H1 (cell line): ENCODE data around the gene IL10RA. TPM values are rescaled to one million over a fixed set of nuclear protein-coding genes. Genes with fewer than 3 reads are reported as not detected.

Experiments used
- CTCF ChIA-PET: fragments of 300-600 bp; sonication (Branson Sonifier 250); formaldehyde crosslinking; loops from one replicate; lab custom pipeline; 2021; ENCODE audit not compliant: partially characterized antibody; lab: Charles Lee
- POLR2A ChIA-PET: fragments of 300-600 bp; sonication (Branson Sonifier 250); formaldehyde crosslinking; loops from one replicate; lab custom pipeline; 2021; ENCODE audit warnings: inconsistent platforms; ENCODE audit not compliant: partially characterized antibody; lab: Charles Lee
- DNase-seq, 2 experiments: peaks; one replicate each; pipeline versions ENCODE4 v3.0.0 to v3.0.0-alpha.2; 2010 to 2022; ENCODE audit warnings: low spot score in 2 of 2, low read depth in 1 of 2, mixed read lengths in 1 of 2
- FAIRE-seq: peaks from 2 replicates; lab custom pipeline; 2011; peaks lifted over from hg19 to GRCh38; lab: Jason Lieb, UNC
- H2AFZ ChIP-seq: 2 replicates; pipeline ENCODE4 v1.8.1; 2012; ENCODE audit warnings: low read length, inconsistent platforms
- H2AK5ac ChIP-seq: 2 replicates; pipeline ENCODE4 v1.6.1; 2013; ENCODE audit warnings: low read depth, low read length
- H2BK120ac ChIP-seq: replicated peaks from 2 replicates; pipeline ENCODE3; 2013; ENCODE audit warnings: low read depth, low read length, inconsistent platforms
- H2BK12ac ChIP-seq: 2 replicates; pipeline ENCODE4 v1.6.1; 2013; ENCODE audit warnings: low read depth, low read length
- H2BK15ac ChIP-seq: 2 replicates; pipeline ENCODE4 v1.6.1; 2013; ENCODE audit warnings: low read length
- H2BK20ac ChIP-seq: 2 replicates; pipeline ENCODE4 v1.6.1; 2013; ENCODE audit warnings: low read length
- H2BK5ac ChIP-seq: 2 replicates; pipeline ENCODE4 v1.6.1; 2013; ENCODE audit warnings: low read depth, low read length
- H3K14ac ChIP-seq: 2 replicates; pipeline ENCODE4 v1.6.1; 2013; ENCODE audit warnings: inconsistent platforms; ENCODE audit not compliant: insufficient read length
- H3K18ac ChIP-seq: 2 replicates; pipeline ENCODE4 v1.6.1; 2013; ENCODE audit warnings: low read length; ENCODE audit errors: extremely low read depth
- H3K23ac ChIP-seq: 2 replicates; pipeline ENCODE4 v1.6.1; 2013; ENCODE audit warnings: inconsistent platforms; ENCODE audit not compliant: insufficient read length
- H3K23me2 ChIP-seq: 2 replicates; pipeline ENCODE4 v1.6.1; 2013; ENCODE audit warnings: low read depth, low read length
- H3K27ac ChIP-seq: 2 replicates; pipeline ENCODE4 v1.6.1; 2011; ENCODE audit warnings: low read depth, low read length, inconsistent platforms
- H3K27me3 ChIP-seq, 4 experiments: replicated peaks in 1 of 4; 1 replicate in 1 of 4; 2 replicates in 3 of 4; pipeline versions ENCODE4 v1.6.1 to v1.8.1; 2011 to 2013; ENCODE audit warnings: low read length in 3 of 4, mild to moderate bottlenecking in 3 of 4, inconsistent platforms in 2 of 4, mixed read lengths in 2 of 4, moderate library complexity in 1 of 4; ENCODE audit not compliant: control insufficient read depth in 3 of 4, insufficient read depth in 3 of 4; ENCODE audit errors: extremely low read depth in 1 of 4
- H3K36me3 ChIP-seq, 4 experiments: 2 replicates each; pipeline versions ENCODE4 v1.6.1 to v1.8.1; 2011 to 2013; ENCODE audit warnings: mild to moderate bottlenecking in 4 of 4, low read length in 3 of 4, moderate library complexity in 2 of 4, control low read depth in 1 of 4, inconsistent platforms in 1 of 4; ENCODE audit not compliant: insufficient read depth in 4 of 4, control insufficient read depth in 2 of 4
- H3K4ac ChIP-seq: replicated peaks from 2 replicates; pipeline ENCODE3; 2013; ENCODE audit warnings: low read length, low read depth, mixed read lengths, inconsistent platforms; ENCODE audit not compliant: insufficient read length
- H3K4me1 ChIP-seq, 4 experiments: replicated peaks in 1 of 4; 1 replicate in 1 of 4; 2 replicates in 3 of 4; pipeline versions ENCODE4 v1.6.1 to v1.8.1; 2011 to 2013; ENCODE audit warnings: low read length in 3 of 4, inconsistent platforms in 2 of 4, mixed read lengths in 1 of 4; ENCODE audit not compliant: insufficient read depth in 4 of 4, control insufficient read depth in 3 of 4
- H3K4me2 ChIP-seq, 2 experiments: 2 replicates each; pipeline versions ENCODE4 v1.6.1 to v1.8.1; 2011 to 2013; ENCODE audit warnings: low read depth in 2 of 2, low read length in 2 of 2, control low read depth in 1 of 2, inconsistent platforms in 1 of 2, mild to moderate bottlenecking in 1 of 2; ENCODE audit not compliant: insufficient read depth in 1 of 2
- H3K4me3 ChIP-seq, 4 experiments: fragments of 200-600, 300-600 bp in 1 of 4; sonication (generic), shearing (Covaris generic), sonication (Bioruptor Twin) in 1 of 4; 2 replicates each; pipeline versions ENCODE4 v1.5.1 to v1.8.1; 2011 to 2016; ENCODE audit warnings: low read length in 4 of 4, low read depth in 3 of 4, control low read depth in 2 of 4, inconsistent platforms in 2 of 4, mild to moderate bottlenecking in 2 of 4, mixed read lengths in 1 of 4, moderate library complexity in 1 of 4; ENCODE audit not compliant: insufficient read depth in 2 of 4; ENCODE audit errors: extremely low read depth in 1 of 4
- H3K56ac ChIP-seq: replicated peaks from 2 replicates; pipeline ENCODE3; 2013; ENCODE audit warnings: low read depth, mild to moderate bottlenecking, mixed read lengths, low read length, inconsistent platforms; ENCODE audit not compliant: insufficient read length
- H3K79me1 ChIP-seq: 2 replicates; pipeline ENCODE4 v1.6.1; 2013; ENCODE audit warnings: low read depth, low read length, control low read depth
- H3K79me2 ChIP-seq, 2 experiments: 2 replicates each; pipeline versions ENCODE4 v1.6.1 to v1.8.1; 2012 to 2013; ENCODE audit warnings: low read length in 2 of 2, mild to moderate bottlenecking in 2 of 2, inconsistent platforms in 1 of 2; ENCODE audit not compliant: insufficient read depth in 2 of 2, control insufficient read depth in 1 of 2
- H3K9ac ChIP-seq, 4 experiments: replicated peaks in 1 of 4; 1 replicate in 1 of 4; 2 replicates in 3 of 4; pipeline versions ENCODE4 v1.6.1 to v1.8.1; 2011 to 2013; ENCODE audit warnings: low read depth in 3 of 4, low read length in 3 of 4, control low read depth in 2 of 4, mild to moderate bottlenecking in 2 of 4, moderate library complexity in 2 of 4, inconsistent platforms in 1 of 4; ENCODE audit errors: extremely low read depth in 1 of 4
- H3K9me3 ChIP-seq, 2 experiments: 2 replicates each; pipeline versions ENCODE4 v1.6.1 to v1.8.1; 2012 to 2013; ENCODE audit warnings: mild to moderate bottlenecking in 2 of 2, moderate library complexity in 2 of 2, control low read depth in 1 of 2, inconsistent platforms in 1 of 2, low read depth in 1 of 2, low read length in 1 of 2, mixed read lengths in 1 of 2; ENCODE audit not compliant: insufficient read depth in 2 of 2
- H4K20me1 ChIP-seq, 2 experiments: replicated peaks in 1 of 2; 2 replicates each; pipeline versions ENCODE3 to v1.8.1; 2011 to 2013; ENCODE audit warnings: inconsistent platforms in 2 of 2, low read length in 2 of 2, mild to moderate bottlenecking in 1 of 2; ENCODE audit not compliant: insufficient read depth in 2 of 2, control insufficient read depth in 1 of 2
- H4K5ac ChIP-seq: 2 replicates; pipeline ENCODE4 v1.6.1; 2013; ENCODE audit warnings: low read length, low read depth, mixed read lengths, inconsistent platforms; ENCODE audit not compliant: insufficient read length
- H4K8ac ChIP-seq: 2 replicates; pipeline ENCODE4 v1.8.0; 2013; ENCODE audit warnings: mild to moderate bottlenecking, moderate library complexity, low read length, inconsistent platforms; ENCODE audit not compliant: insufficient read depth; ENCODE audit errors: extremely low read depth
- H4K91ac ChIP-seq: replicated peaks from 2 replicates; pipeline ENCODE3; 2013; ENCODE audit warnings: low read length, mixed read lengths, inconsistent platforms; ENCODE audit not compliant: insufficient read length
- CBX5 ChIP-seq: fragments of 300-800, 300-1000 bp; sonication (generic); IDR thresholded peaks from 2 replicates; pipeline ENCODE4 v1.7.1; 2016; ENCODE audit warnings: antibody characterized with exemption, low read length, low read depth
- CHD1 ChIP-seq: IDR thresholded peaks from 2 replicates; pipeline ENCODE4 v1.6.1; 2012; ENCODE audit warnings: low read depth, low read length, improper control_type of control experiment
- CHD2 ChIP-seq: IDR thresholded peaks from 2 replicates; pipeline ENCODE4 v1.6.1; 2012; ENCODE audit warnings: low read length, improper control_type of control experiment
- CTBP2 ChIP-seq: IDR thresholded peaks from 2 replicates; pipeline ENCODE4 v1.7.0; 2011; ENCODE audit warnings: borderline replicate concordance, mild to moderate bottlenecking, moderate library complexity, mixed read lengths, low read length; ENCODE audit not compliant: insufficient read depth, insufficient read length
- GTF2F1 ChIP-seq: IDR thresholded peaks from 2 replicates; pipeline ENCODE4 v1.6.1; 2012; ENCODE audit warnings: low read depth, low read length, improper control_type of control experiment, borderline replicate concordance
- HDAC2 ChIP-seq, 2 experiments: fragments of 300-600 bp in 1 of 2; sonication (generic) in 1 of 2; IDR thresholded peaks; 2 replicates each; pipeline ENCODE4 v1.6.1; 2011 to 2012; ENCODE audit warnings: low read depth in 2 of 2, low read length in 2 of 2, mild to moderate bottlenecking in 2 of 2, moderate library complexity in 2 of 2, borderline replicate concordance in 1 of 2, inconsistent platforms in 1 of 2
- POLR2A ChIP-seq, 2 experiments: IDR thresholded peaks; 1 replicate in 1 of 2; 2 replicates in 1 of 2; pipeline ENCODE4 v1.6.1; 2011; ENCODE audit warnings: low read depth in 2 of 2, low read length in 2 of 2, mild to moderate bottlenecking in 2 of 2; ENCODE audit errors: control extremely low read depth in 1 of 2
- SIN3A ChIP-seq, 2 experiments: IDR thresholded peaks in 1 of 2; conservative IDR thresholded peaks in 1 of 2; 2 replicates each; pipeline ENCODE4 v1.6.1; 2011 to 2012; ENCODE audit warnings: low read length in 2 of 2, improper control_type of control experiment in 1 of 2, low read depth in 1 of 2, mild to moderate bottlenecking in 1 of 2
- SP1 ChIP-seq: IDR thresholded peaks from 2 replicates; pipeline ENCODE4 v1.6.1; 2011; ENCODE audit warnings: low read depth, low read length
- SP2 ChIP-seq: IDR thresholded peaks from 2 replicates; pipeline ENCODE4 v1.6.1; 2012; ENCODE audit warnings: mild to moderate bottlenecking, low read length, inconsistent platforms
- SUZ12 ChIP-seq: fragments of 200-600 bp; sonication (generic); IDR thresholded peaks from 2 replicates; pipeline ENCODE4 v1.6.1; 2012; ENCODE audit warnings: mild to moderate bottlenecking, inconsistent platforms, low read length, moderate library complexity, mixed read lengths
- TEAD4 ChIP-seq: IDR thresholded peaks from 2 replicates; pipeline ENCODE4 v1.6.1; 2012; ENCODE audit warnings: low read depth, low read length, inconsistent platforms, mixed read lengths
- YY1 ChIP-seq: IDR thresholded peaks from 2 replicates; pipeline ENCODE4 v1.6.1; 2011; ENCODE audit warnings: low read depth, mild to moderate bottlenecking, low read length
- ZNF274 ChIP-seq: IDR thresholded peaks from 2 replicates; pipeline ENCODE4 v1.7.0; 2012; ENCODE audit warnings: low read length, borderline replicate concordance; ENCODE audit errors: extremely low read depth
- WGBS, 2 experiments: shearing (Covaris generic) in 1 of 2; methylation state at CpG; one replicate each; pipeline versions ENCODE4 v1.1.6 to v1.1.7; 2013 to 2015; ENCODE audit warnings: low lambda C conversion rate in 2 of 2, mixed read lengths in 2 of 2, inconsistent platforms in 1 of 2, low coverage in 1 of 2, missing lambda C conversion rate in 1 of 2; ENCODE audit not compliant: insufficient replicate concordance in 2 of 2, insufficient coverage in 1 of 2, insufficient read length in 1 of 2; ENCODE audit errors: extremely low coverage in 1 of 2, missing lambda C conversion rate in 1 of 2; 5-methylcytosine and 5-hydroxymethylcytosine counted together
- polyA plus RNA-seq, 7 experiments: library from polyadenylated mRNA; depleted of rRNA in 3 of 7; stranded (reverse) in 5 of 7; unstranded in 2 of 7; fragments of >200 nt in 5 of 7; fragments of 200-250 nt in 2 of 7; gene quantifications; 1 replicate in 5 of 7; 2 replicates in 1 of 7; 4 replicates in 1 of 7; pipeline versions ENCODE4 v1.2.1 to v1.2.3, GENCODE V29; 2011 to 2013; ENCODE audit warnings: missing spikeins in 2 of 7, mixed read lengths in 2 of 7
- total RNA-seq: library from RNA; stranded (reverse); fragmentation: NEBNext Ultra II Directional; extraction: Animal tissue kit (Norgen Biotek cat#: 25700); gene quantifications from 2 replicates; pipeline ENCODE4 v1.2.1, GENCODE V29; 2021
- TF ChIP-seq, protein P1 (sequence below): IDR thresholded peaks from 2 replicates; pipeline ENCODE4 v1.6.1; 2012; ENCODE audit warnings: inconsistent platforms

IL10RA gene
- total and polyA plus RNA-seq, 2 of the 8 experiments (the other 6 are each of a cell fraction or from before 2014, with no cell fraction given), result 0.05 to 0.11 TPM

DNA sequence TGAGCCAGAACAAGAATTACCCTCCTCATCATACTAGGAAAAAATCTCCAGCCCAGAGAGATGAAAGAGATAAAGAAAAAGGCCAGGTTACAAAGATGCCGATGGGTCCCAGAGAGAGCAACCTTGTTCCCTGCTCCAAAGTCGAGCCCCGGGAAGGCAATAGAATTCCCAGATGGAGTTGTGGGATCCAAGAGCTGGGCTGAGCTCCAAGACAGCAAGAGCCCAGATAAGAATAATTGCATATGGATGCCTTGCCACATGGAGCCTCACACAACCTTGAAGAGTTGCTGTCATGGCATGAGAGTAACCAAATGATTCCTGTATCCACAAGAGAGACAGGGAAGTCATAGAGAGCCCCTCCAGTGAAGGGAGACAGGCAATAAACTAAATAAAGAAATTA is 30.9 kb downstream of the IL10RA start:
- no peak overlapping the region for H4K91ac ChIP-seq
- no peak overlapping the region for H3K4me2 ChIP-seq
- no peaks in the 10 kb centered on the region for H4K20me1 ChIP-seq
- ChIA-PET POLR2A (no interaction called here), CTCF (interaction anchor here (1.1 kb wide), 1 partner anchor 200 kb away, joined by 4 read pairs; no protein-coding TSS in a partner anchor)
- H3K27me3 ChIP-seq, result peaks cover 0 to 2% (median 0%) of the 10 kb centered on the region in 4 experiments; a peak in 1 of 7 replicates
- no peaks in the 10 kb centered on the region for H3K36me3 ChIP-seq
- H3K14ac ChIP-seq, result no peak overlapping the region
- H3K9me3 ChIP-seq, result no peaks in the 10 kb centered on the region; a peak in 2 of 4 replicates
- WGBS, 2 experiments, result 88% methylated on average over 3 of the region's 3 CpGs; no CpG with 5 or more reads in 1 of the 2 experiments
- no peak overlapping the region for H2AK5ac ChIP-seq
- H2BK15ac ChIP-seq, result no peak overlapping the region
- no peak overlapping the region for H4K5ac ChIP-seq
- H3K79me2 ChIP-seq, result no peaks in the 10 kb centered on the region
- no peak for FAIRE-seq
- H2BK20ac ChIP-seq, result no peak overlapping the region
- H3K4me1 ChIP-seq, result no peaks in the 10 kb centered on the region
- H4K8ac ChIP-seq, result no peak overlapping the region
- no peak overlapping the region for H2AFZ ChIP-seq
- H3K4me3 ChIP-seq, result no peak overlapping the region
- H3K79me1 ChIP-seq, result no peaks in the 10 kb centered on the region
- H3K18ac ChIP-seq, result no peak overlapping the region
- H2BK12ac ChIP-seq, result no peak overlapping the region
- H2BK120ac ChIP-seq, result no peak overlapping the region
- H3K9ac ChIP-seq, result no peak overlapping the region
- no peak overlapping the region for H2BK5ac ChIP-seq
- H3K23ac ChIP-seq, result no peak overlapping the region
- no peak overlapping the region for H3K27ac ChIP-seq
- H3K56ac ChIP-seq, result no peak overlapping the region
- H3K4ac ChIP-seq, result no peak overlapping the region
- no peak for DNase-seq
- H3K23me2 ChIP-seq, result no peaks in the 10 kb centered on the region; the same call in 1 of the 2 replicates
- TF ChIP-seq GTF2F1, result no peak
- no peak for TF ChIP-seq CHD1
- no peak for TF ChIP-seq SP1
- TF ChIP-seq SIN3A (conservative IDR thresholded peaks at IDR 0.05 in 1 of 2, IDR thresholded peaks at IDR 0.05 in 1 of 2; ENCODE audit: low read depth in 1 of 2, low read length in 2 of 2), result no peak
- TF ChIP-seq YY1, result no peak
- no peak for TF ChIP-seq CBX5
- no peak for TF ChIP-seq SUZ12
- TF ChIP-seq TEAD4, result no peak
- TF ChIP-seq CHD2, result no peak
- TF ChIP-seq ZNF274, result no peak
- TF ChIP-seq CTBP2, result no peak
- no peak for TF ChIP-seq SP2
- TF ChIP-seq HDAC2 (IDR thresholded peaks at IDR 0.05; ENCODE audit: borderline replicate concordance in 1 of 2, low read depth in 2 of 2, low read length in 2 of 2), result no peak
- no peak for TF ChIP-seq POLR2A (IDR thresholded peaks at IDR 0.05; ENCODE audit: control extremely low read depth in 1 of 2, low read depth in 2 of 2, low read length in 2 of 2)
- TF ChIP-seq, protein P1, sequence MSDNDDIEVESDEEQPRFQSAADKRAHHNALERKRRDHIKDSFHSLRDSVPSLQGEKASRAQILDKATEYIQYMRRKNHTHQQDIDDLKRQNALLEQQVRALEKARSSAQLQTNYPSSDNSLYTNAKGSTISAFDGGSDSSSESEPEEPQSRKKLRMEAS, result no peak
